ENCODE results near the gene SORCS2. TPM values are rescaled to one million over a fixed set of nuclear protein-coding genes. Genes with fewer than 3 reads are reported as not detected.

The SORCS2 gene
- total RNA-seq, 1 donor from 2014 or later: 13.4 TPM

GRCh38 chr4:7218686-7219085 lies 26.3 kb downstream of the SORCS2 start:
- no peak for TF ChIP-seq CTCF (conservative IDR thresholded peaks at IDR 0.05)
- Mint-ChIP-seq H3K9me3 (no peaks in the 10 kb centered on the region), H3K27me3 (no peaks in the 10 kb centered on the region), H3K4me3 (no peak overlapping the region), H3K27ac (no peak overlapping the region), H3K4me1 (ENCODE audit: unreplicated experiment) (peaks cover 27% of the 10 kb centered on the region), H3K36me3 (peaks cover 7% of the 10 kb centered on the region)
- no peak for DNase-seq (ENCODE audit: extremely low spot score, unreplicated experiment)

- no peak for DNase-seq (ENCODE audit: extremely low spot score, unreplicated experiment)
- no peak for TF ChIP-seq CTCF (conservative IDR thresholded peaks at IDR 0.05)
- peaks cover 30% of the 10 kb centered on the region for H3K4me1 Mint-ChIP-seq (ENCODE audit: unreplicated experiment)
- H3K36me3 Mint-ChIP-seq: no peaks in the 10 kb centered on the region
- no peaks in the 10 kb centered on the region for H3K9me3 Mint-ChIP-seq
- H3K27ac Mint-ChIP-seq: no peak overlapping the region
- no peaks in the 10 kb centered on the region for H3K27me3 Mint-ChIP-seq
- H3K4me3 Mint-ChIP-seq: no peak overlapping the region
Measured at GRCh38 chr4:7222521-7222920, 30.2 kb downstream of the SORCS2 start.

GRCh38 chr4:7223541-7223940 lies 31.2 kb downstream of the SORCS2 start:
- no peak for TF ChIP-seq CTCF (conservative IDR thresholded peaks at IDR 0.05)
- Mint-ChIP-seq H3K4me1 (ENCODE audit: unreplicated experiment) (peaks cover 20% of the 10 kb centered on the region), H3K36me3 (no peaks in the 10 kb centered on the region), H3K27ac (no peak overlapping the region), H3K4me3 (no peak overlapping the region), H3K9me3 (no peaks in the 10 kb centered on the region), H3K27me3 (no peaks in the 10 kb centered on the region)
- DNase-seq (ENCODE audit: extremely low spot score, unreplicated experiment): no peak

GRCh38 chr4:7224001-7224400 lies 31.7 kb downstream of the SORCS2 start:
- peaks cover 15% of the 10 kb centered on the region for H3K4me1 Mint-ChIP-seq (ENCODE audit: unreplicated experiment)
- TF ChIP-seq CTCF (conservative IDR thresholded peaks at IDR 0.05): no peak
- no peak for DNase-seq (ENCODE audit: extremely low spot score, unreplicated experiment)
- no peaks in the 10 kb centered on the region for H3K9me3 Mint-ChIP-seq
- H3K27ac Mint-ChIP-seq: no peak overlapping the region
- H3K27me3 Mint-ChIP-seq: no peaks in the 10 kb centered on the region
- no peaks in the 10 kb centered on the region for H3K36me3 Mint-ChIP-seq
- H3K4me3 Mint-ChIP-seq: no peak overlapping the region

- Mint-ChIP-seq H3K27ac (no peak overlapping the region), H3K4me3 (no peak overlapping the region), H3K9me3 (no peaks in the 10 kb centered on the region), H3K27me3 (no peaks in the 10 kb centered on the region), H3K4me1 (ENCODE audit: unreplicated experiment) (peaks cover 13% of the 10 kb centered on the region), H3K36me3 (no peaks in the 10 kb centered on the region)
- no peak for TF ChIP-seq CTCF (conservative IDR thresholded peaks at IDR 0.05)
- DNase-seq (ENCODE audit: extremely low spot score, unreplicated experiment): no peak
Measured at GRCh38 chr4:7224878-7225533, 32.7 kb downstream of the SORCS2 start.
